Neural progenitor cell (in vitro differentiated cells): ENCODE measurements around the gene TRABD.

Experiments used
- CTCF ChIP-seq: fragments of 200-600 bp; sonication (generic); IDR thresholded peaks from 2 replicates; pipeline ENCODE4 v1.5.1; 2017; ENCODE audit warnings: antibody characterized with exemption, mild to moderate bottlenecking
- EZH2 ChIP-seq: fragments of 200-600 bp; sonication (generic); IDR thresholded peaks from 2 replicates; pipeline ENCODE4 v1.6.1; 2017; ENCODE audit warnings: antibody characterized with exemption, mild to moderate bottlenecking, moderate library complexity
- EZH2phosphoT487 ChIP-seq: fragments of 200-600 bp; sonication (generic); IDR thresholded peaks from 2 replicates; pipeline ENCODE4 v1.6.1; 2017; ENCODE audit warnings: antibody characterized with exemption

GRCh38 chr22:50138988-50139387 lies 46.7 kb upstream of the TRABD start:
- TF ChIP-seq CTCF (no peak), EZH2 (no peak), EZH2phosphoT487 (no peak)
